HCT116 (cell line): ENCODE data around the gene KCNK3.

ENCODE experiments used
- EGR1 ChIP-seq: IDR thresholded peaks from 2 replicates; pipeline ENCODE4 v1.6.1; 2012; ENCODE audit warnings: low read depth
- POLR2AphosphoS5 ChIP-seq: IDR thresholded peaks from 2 replicates; pipeline ENCODE4 v1.6.1; 2011; ENCODE audit warnings: mild to moderate bottlenecking, low read depth, low read length, moderate library complexity
- TF ChIP-seq, protein P1 (sequence below), 3 experiments: fragments of 200-600 bp in 1 of 3; sonication (generic) in 1 of 3; IDR thresholded peaks in 2 of 3; conservative IDR thresholded peaks in 1 of 3; 2 replicates each; pipeline ENCODE4 v1.5.1; 2012 to 2017; ENCODE audit warnings: low read depth in 2 of 3, low read length in 2 of 3, antibody characterized with exemption in 1 of 3, borderline replicate concordance in 1 of 3, control low read depth in 1 of 3, mild to moderate bottlenecking in 1 of 3, mixed read lengths in 1 of 3, mixed run types in 1 of 3, moderate library complexity in 1 of 3; ENCODE audit not compliant: insufficient read depth in 1 of 3

DNA sequence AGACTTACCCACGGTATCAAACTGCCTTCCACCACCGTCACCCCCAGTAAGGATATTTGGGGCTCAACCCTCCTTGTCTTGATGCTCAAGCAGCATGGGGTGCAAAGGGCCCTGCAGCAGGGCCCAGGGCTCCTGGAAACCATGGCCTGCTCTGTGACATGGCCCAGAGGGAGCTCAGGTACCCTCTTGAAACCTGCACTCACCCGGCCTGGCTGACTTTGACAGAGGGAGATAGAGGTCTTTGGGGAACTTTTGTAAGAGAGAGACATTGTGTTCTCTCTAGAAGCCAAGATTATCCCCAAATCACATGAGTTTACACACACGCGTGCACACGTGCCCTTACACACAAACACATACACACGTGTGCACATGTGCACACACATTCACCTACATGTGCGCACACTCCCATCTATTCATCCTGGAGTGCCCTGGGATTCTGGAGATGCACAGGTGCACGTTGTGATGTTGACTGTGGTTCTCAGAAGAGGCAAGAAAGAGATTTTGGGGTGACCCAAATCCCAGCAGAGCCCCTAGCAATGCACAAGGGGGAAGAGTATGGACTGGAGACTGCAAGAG, 19.6 kb upstream of the KCNK3 start:
- TF ChIP-seq, protein P1, sequence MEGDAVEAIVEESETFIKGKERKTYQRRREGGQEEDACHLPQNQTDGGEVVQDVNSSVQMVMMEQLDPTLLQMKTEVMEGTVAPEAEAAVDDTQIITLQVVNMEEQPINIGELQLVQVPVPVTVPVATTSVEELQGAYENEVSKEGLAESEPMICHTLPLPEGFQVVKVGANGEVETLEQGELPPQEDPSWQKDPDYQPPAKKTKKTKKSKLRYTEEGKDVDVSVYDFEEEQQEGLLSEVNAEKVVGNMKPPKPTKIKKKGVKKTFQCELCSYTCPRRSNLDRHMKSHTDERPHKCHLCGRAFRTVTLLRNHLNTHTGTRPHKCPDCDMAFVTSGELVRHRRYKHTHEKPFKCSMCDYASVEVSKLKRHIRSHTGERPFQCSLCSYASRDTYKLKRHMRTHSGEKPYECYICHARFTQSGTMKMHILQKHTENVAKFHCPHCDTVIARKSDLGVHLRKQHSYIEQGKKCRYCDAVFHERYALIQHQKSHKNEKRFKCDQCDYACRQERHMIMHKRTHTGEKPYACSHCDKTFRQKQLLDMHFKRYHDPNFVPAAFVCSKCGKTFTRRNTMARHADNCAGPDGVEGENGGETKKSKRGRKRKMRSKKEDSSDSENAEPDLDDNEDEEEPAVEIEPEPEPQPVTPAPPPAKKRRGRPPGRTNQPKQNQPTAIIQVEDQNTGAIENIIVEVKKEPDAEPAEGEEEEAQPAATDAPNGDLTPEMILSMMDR (IDR thresholded peaks at IDR 0.05 in 2 of 3, conservative IDR thresholded peaks at IDR 0.05 in 1 of 3; ENCODE audit: borderline replicate concordance in 1 of 3, insufficient read depth in 1 of 3, low read depth in 2 of 3, low read length in 2 of 3) = no peak
- no peak for TF ChIP-seq POLR2AphosphoS5
- no peak for TF ChIP-seq EGR1
